ENCODE results near the gene UBXN10.
"Not testable (repeated sequence)": the region's sequence is repeated elsewhere in the genome, so short reads cannot be mapped to it uniquely, and the experiment has no call there.

UBXN10 gene

DNA sequence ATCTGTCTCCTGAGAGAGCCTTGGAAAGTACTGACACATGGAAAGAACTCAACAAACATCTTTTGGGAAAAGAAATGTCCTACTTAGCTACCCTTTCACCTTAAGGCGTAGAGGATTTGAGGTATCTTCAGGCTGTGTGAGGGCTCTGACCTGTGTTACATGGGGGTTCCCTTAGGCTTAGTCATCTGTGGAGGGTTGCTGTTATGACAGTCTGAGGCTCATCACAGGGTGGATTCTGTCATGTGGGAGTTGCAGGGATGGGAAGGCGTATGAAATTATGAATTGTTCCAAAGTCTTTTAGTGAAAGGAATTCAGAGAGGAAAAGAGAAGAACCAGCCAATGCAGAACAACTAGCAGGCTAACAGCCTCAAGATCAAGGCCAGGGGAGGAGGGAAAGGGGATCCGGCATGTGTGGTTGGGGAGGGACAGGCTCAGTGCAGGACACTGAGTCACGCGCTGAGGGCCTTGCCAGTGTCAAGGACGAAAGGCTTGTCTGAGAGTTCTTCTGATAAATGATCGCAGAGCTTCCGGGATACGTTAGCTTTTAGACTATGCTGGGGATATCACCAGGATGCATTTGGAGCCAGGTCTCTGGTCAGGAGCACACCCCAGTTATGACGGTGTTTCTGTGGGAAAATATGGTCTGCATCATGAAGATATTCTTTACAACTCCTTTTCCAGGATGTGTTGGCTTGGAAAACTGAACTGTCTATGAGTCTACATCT lies 25.0 kb downstream of the UBXN10 start:
- DNase-seq, result no peak

DNA sequence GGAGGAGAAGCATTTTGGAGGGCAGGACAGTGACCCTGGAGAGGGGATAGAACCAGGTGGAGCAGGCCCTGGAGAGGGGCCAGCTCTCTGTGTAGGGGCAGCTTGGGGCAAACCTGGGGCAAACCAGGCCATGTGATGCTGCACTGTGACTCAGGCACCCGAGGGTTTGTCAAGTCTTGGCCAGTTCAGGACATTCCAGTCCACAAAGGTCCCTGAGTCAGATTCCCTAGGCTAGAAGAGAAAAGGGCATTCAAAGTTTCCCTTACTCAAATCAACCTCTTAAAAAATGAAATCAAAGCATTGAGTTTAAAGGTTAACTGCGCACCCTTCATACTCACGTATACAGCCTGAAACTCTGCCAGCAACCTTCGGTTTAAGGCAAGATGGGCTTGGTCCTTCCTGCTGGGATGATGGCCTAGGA lies 25.6 kb downstream of the UBXN10 start:
- no peak for DNase-seq

DNA sequence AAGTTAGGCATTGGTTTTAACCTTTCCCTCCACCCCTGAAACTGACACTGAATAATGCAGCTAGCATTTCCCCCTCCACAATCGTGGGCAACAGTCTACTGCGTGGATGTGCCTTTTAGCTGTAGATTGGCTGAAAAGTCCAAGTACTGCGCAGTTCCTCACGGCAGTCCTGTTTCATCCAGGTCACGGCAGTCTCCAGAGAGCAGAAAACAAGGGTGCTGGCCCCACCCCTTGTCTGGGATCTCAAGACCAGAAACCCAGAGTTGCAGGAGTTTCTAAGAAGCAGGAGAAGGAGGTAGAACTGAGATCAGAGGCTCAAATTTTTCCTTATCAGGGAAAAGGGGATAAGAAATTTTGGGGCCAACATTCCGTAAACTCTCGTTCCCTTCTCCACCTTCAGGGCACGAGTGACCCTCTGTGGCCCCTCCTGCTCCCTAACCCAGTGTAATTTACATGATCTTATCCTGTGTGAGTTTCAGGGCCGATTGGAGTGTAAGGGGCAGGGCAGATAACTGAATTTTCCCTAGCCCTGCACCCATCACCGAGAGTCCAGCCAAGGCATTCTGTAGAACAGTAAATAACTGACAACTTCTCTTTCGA lies 26.3 kb downstream of the UBXN10 start:
- DNase-seq, result no peak

DNA sequence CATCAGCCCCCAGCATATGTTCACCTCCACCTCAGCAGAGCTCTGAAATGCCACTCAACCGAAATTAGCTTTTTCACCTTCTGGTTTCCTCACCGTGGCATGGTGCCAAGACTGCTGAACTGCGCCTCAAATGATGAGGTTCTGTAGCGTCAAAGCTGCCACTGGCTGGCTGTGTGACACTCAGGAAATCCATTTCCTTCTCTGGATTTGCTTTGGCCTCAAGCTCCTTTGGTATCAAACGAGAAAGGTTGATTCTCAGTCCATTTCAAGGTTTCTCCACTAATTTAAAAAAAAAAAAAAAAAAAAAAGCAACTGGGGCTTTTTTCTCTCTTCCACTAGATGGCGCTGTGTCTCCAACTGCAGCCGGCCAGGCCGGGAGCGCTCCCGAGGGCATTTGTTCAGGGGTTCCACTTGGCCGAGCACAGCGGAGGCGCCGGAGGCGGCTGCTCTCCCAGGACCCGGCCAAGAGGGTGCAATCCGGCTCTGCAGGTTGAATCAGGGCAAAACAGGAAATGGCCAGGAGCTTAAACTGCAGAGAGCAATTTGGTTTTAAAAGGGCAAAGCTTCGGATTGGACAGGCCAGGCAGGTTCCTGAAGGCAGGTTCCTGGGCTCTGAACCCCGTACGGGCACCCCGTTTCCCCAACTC lies 26.9 kb downstream of the UBXN10 start:
- peak; percentile 29 to 43 for DNase-seq

DNA sequence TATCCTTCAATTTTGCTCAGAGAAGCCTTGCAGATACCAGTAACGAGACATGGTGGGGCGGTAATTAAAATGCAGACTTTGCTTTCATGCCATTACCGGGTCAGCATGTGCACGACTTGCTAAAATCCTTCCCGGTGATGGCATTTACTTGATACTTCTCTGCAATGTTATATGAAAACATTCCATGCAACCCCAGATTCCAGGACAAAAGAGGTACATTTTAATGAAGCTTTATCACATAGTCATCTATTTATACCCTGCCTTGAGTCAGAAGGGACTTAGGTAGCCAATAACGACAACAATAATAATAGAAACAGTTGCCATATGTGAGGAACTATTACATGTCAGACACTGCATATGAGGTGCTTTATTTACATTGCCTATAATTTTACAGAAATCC lies 29.8 kb downstream of the UBXN10 start:
- no peak for DNase-seq

DNA sequence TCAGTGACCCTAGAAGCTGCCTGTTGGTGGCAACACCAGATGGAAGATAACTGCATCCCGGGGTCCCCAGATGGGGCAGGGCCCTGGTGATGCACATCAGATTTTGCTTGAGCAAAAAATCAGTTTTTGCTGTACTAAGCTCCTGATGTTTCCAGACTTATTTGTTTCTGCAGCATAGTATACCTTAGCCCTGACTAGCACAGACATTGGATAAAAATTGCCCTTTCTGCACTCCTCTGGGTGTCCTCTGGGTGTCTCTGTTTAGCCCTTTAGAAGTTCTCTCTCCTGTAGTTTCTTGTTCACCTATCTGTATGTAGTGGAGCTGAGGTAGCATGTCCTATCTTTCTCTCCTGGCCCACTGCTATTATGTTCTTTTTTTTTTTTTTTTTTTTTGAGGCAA lies 30.7 kb downstream of the UBXN10 start:
- no peak for DNase-seq

DNA sequence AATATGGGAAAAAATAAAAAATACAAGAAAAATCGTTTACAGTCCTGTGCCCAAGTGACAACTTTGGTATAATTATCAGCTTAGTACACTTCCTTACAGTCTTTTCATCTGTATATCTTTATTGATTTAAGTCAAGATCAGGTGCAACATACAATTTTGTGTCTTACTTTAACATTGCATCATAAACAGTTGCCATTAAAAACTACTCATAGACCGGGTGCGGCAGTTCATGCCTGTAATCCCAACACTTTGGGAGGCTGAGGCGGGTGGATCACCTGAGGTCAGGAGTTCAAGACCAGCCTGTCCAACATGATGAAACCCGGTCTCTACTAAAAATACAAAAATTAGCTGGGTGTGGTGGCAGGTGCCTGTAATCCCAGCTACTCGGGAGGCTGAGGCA lies 33.2 kb downstream of the UBXN10 start:
- not testable (repeated sequence) for DNase-seq

DNA sequence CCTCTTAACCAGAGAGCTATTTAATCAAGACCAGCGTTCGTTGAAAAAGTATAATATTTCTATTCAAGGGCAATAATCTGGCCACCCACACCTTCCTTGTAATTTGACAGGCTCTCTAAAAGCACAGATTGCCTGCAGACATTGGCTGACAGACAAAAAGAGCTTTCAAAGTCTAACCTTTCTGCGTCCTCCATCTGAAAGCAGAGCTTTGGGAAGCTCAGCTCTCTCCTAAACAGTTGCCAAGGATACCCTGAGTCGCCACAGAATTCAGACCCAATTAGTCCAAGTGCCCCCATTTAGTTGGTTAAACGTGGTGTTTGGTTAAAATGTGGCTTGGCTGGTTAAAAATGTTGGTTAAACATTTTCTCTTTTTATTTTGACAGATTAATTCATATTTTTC lies 34.1 kb downstream of the UBXN10 start:
- DNase-seq, result no peak

DNA sequence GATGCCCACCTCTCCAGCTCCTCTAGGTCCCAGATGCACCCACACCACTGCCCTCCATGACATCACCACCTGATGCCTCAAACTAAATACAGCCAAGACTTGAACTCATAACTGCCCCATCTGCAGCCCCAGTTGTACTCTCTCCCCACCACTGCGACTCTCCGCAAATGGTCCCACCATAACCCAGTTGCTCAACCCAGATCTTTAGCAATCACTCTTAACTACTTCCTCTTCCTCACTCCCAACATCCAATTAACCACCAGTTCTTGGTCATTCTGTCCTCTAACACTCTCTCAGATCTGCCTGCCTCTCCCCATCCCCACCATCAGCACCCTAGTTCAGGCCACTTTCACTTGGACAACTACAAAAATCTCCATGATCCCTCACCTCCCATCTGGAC lies 37.2 kb downstream of the UBXN10 start:
- no peak for DNase-seq

DNA sequence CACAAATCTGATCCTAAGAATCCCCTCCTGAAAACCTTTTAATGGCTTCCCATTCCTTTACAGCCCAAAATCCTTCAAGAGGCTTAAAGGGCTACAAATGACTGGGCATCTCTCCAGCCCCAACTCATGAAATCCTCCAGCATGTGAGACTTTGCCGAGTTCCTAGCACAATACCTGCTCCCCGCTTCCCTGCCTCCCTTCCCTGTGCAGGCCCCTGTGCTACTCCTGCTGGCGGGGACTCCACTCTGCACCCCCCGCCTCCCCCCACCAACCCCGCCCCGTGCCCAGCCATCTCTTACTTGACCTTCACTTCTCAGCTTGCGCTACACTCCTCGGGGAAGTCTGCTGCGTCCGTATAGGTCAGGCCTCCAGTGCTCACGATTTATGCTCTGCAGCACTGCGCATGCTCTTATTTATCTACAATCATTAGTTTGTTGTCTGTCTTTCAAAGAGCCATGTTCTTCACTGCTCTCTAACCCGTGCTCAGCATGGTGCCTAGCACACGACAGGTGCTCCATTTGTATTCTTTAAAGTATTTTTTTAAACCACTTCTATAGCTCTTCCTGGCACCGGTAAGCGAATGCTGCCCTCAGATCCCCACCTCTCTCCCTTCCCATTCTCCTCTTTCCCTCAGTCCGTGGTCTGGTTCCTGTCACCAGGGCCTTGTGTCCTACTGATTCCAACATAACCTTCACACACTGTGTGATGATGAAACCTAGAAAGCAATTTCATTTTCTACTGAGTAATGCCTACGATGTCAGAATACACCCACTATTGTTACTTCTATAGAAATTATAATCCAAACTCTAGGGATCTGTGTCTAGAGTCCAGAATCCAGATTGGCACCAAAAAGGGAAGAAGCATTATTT lies 37.9 kb downstream of the UBXN10 start:
- DNase-seq, result no peak

DNA sequence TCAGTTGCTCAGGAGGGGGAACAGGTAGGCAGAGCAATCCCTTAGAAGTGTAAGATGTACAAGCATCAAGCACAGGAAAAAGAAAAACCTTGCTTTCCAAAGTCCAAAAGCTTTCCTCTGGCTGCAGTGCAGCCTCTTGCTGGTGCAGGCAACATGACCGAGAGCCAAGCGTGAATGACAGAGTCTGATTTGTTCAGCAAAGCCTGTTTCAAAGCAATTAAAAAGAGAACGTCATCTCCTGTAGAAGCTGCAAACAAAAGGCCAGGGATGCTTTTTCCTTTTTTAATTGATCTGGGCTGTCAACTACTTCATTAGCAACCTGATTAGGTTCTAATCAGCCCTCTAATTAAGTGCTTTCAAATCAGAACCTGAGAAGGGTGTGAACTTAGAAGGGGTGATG lies 38.6 kb downstream of the UBXN10 start:
- DNase-seq, result no peak

DNA sequence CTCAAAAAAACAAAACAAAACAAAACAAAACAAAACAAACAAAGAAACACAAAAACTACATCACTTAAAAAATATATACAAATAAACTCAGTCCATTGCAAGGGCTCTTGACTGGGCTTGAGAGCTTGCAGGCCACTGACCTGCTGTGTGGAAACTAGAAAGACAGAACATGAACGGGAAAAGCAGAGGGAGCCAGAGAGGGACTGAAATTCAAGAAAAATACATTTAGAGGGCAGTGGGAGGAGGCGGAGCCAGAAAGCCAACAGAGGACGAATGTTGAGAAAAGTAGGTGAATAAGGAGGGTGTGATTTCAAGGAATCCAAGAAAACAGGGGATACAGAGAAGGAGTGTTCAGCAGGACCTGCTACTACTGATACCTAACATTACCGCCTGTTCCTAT lies 41.8 kb downstream of the UBXN10 start:
- DNase-seq, result no peak

DNA sequence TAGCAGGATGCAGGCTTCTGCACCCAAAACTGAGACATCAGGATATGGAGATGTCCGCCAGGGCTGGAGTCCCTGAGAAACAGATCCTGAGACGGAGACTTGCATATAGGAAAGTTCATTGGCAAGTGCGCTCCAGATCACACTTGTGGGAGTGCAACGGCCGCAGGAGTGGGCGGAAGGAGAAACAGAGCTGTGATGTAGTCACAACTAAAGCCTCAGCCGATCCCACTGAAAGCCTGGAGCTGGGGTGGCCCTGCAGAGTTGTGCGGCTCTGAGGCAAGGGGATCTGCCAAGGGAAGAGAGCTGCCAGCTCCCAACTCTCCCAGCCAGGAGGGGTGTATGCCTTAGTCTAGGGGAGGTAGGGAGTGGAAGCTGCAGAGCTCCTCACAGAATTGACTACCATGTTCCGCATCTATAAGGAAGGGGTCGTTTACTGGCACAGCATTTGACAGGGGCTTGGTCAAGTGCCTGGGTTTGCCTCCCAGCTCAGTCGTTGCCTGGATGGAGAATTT lies 42.5 kb downstream of the UBXN10 start:
- no peak for DNase-seq

DNA sequence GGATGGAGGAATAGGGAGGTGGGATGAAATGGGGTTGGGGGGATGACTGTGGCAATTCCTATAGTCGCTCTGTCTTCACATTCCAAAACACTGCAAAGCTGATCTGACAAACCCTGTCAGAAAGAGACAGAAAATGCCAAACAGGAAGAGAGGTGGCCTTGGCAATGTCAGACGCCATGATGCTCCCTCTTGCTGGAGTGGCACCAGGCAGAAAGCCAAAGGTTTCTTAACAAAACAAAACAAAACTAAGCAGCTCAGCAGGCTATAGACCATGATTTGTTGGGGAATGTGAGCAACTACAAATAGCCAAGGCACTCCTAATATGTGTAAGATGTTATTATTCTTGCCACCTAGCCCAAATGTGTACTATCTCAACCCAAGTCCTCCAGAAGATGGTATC lies 43.3 kb downstream of the UBXN10 start:
- DNase-seq, result no peak

DNA sequence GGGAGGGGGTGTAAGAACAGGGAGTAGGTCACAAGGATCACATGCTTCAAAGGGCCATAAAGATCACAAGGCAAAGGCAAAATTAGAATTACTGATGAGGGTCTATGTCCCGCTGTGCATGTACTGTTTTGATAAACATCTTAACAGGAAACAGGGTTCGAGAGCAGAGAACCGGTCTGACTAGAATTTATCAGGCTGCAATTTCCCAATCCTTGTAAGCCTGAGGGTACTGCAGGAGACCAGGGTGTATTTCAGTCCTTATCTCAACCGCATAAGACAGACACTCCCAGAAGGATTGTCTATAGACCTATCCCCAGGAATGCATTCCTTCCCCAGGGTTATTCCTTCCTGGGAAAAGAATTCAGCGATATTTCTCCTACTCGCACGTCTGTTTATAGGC lies 46.7 kb downstream of the UBXN10 start:
- DNase-seq, result not testable (repeated sequence)

DNA sequence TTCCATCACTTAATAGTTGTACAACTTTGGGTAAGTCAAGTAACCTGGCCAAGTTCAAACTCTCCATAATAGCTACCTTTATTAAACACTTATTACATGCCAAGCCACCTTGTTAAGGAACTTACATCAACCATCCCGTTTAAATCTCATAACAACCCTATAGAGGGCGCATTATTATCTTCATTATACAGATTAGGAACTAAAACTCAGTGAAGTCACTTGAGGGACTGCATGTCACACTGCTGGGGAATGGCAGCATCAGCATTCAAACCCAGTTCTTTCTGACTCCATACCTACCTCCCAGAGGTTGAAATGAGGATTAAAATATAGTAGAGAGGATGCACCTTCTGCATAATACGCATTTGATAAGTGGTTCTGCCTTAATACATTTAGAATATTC lies 47.5 kb downstream of the UBXN10 start:
- DNase-seq, result no peak

DNA sequence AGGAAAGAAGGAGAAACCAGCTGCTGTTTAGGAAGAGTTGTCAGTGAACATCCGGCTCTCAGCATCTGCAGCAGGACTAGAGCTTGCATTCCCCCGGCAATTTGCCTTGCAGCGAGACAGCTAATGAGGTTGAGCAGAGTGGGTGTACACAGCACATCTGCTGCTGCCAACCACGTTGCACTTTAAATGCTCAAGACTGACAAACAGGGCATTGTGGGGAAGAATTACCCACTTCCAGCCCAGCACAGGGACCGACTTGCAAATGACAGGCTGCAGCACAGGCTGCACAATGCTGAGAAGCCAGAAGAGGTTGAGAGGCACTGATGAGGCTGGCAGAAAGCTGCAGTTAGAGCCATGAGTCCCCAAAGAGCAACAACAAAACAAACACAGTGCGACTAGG lies 48.0 kb downstream of the UBXN10 start:
- DNase-seq, result no peak

DNA sequence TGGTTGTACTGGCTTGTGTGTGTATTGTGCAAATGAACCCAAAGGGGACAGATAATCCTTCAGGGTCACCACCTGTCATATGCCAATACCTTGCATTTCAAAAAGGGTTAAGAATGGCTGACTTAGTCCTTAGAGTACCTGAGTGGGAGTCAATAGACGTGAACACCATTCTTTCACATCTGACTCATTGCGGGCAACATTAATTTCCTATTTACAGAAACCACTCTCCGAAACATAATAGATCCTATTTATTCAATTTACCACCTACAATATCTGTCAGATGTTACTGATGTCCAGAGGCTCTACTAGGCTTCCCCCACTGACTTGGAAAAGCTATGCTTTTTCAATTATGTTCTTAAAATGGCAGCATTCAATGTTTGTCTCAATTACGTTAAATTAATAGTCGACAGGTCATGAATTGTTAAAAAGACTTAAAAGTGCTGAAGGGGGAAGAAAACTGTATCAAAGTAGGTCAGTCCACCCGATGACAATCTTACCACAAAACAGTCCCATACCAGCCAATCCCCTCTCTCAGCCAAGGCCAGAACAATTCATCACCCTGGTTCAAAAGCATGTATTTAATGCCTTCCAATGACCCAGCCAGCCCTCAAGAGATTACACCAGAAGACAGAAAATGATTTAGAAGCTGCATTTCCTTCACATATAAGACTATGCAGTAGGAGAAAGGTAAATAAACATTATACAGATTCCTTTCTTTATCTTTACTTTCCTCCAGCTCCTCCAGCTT lies 49.1 kb downstream of the UBXN10 start:
- no peak for DNase-seq

DNA sequence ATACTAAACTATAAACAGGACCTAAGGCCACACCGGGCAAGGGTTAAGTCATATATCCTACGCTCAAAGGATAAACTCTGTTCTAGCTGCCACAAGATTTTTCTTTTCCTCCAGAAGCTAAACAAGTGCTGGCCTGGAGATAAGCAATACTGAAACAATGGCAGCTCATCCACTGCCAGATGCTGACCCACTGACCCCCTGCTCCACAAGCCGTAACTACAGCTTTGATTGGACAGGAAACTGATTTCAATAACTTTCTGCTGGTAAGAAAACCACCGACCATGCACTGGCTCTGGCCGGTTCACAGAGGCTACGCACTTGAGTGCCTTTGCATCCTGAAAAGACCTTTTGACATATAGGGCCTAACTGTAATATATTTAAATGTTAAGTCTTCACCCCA lies 51.8 kb downstream of the UBXN10 start:
- no peak for DNase-seq

DNA sequence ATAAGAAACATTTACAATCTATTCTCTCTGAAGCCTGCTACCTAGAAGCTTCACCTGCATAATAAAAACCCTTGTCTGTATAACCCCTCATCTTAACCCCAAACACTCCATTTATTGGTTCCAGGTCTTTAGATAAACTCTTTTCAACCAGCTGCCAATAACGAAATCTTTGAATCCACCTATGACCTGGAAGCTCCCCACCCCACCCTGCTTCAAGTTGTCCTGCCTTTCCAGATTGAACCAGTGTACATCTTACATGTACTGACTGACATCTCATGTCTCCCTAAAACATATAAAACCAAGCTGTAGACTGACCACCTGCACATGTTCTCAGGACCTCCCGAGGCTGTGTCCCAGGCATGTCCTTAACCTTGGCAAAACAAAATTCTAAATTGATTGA lies 54.1 kb downstream of the UBXN10 start:
- no peak for DNase-seq

DNA sequence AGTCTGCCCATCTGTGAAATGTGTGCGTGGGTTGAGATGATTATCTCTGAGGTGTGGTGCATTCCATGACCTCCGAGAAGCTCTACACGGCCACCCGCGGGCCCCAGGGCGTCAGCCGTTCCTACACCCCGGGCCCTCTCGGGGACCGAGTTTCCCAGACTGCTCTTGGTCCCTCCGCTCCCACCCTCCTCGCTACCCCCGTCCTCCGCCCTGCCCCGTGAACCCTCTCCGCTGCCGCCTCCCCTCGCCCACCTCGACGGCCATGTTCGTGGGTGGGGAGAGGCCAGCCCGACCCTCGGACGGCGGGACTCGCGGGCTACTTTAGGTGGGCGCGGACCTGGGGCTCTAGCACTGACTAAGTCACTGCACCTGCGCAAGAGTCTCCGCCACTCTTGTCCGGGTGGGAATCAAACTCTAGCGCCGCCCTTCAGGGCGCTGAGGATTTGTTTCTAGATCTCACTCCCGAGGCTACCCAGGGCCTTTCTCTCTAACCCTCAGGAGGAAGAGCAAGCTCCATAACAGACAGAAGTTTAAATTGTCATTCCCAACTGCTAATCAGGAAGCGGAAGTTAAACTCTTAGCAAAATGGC lies 57.1 kb downstream of the UBXN10 start:
- no peak for DNase-seq
